ENCODE measurements around the gene TXNDC12.
"Not testable (repeated sequence)": the region's sequence is repeated elsewhere in the genome, so short reads cannot be mapped to it uniquely, and the experiment has no call there.

- TF ChIP-seq BHLHE40 (IDR thresholded peaks at IDR 0.05; ENCODE audit: borderline replicate concordance); SP1 (IDR thresholded peaks at IDR 0.05); PKNOX1 (IDR thresholded peaks at IDR 0.05): not testable (repeated sequence)
Measured at GRCh38 chr1:52077277-52077676, 22.3 kb upstream of the TXNDC12 start.

All from HEK293T (cell line).